ENCODE data around the gene HOXA6. TPM values are rescaled to one million over a fixed set of nuclear protein-coding genes. Genes with fewer than 3 reads are reported as not detected.

The HOXA6 gene
- polyA plus RNA-seq, 1 experiment = 0.77 TPM

GRCh38 chr7:27125986-27126394 is 21.6 kb downstream of the HOXA6 start:
- no peaks in the 10 kb centered on the region for H3K27me3 ChIP-seq (ENCODE audit: control insufficient read depth, insufficient read depth, low read length)
- no peak overlapping the region for H3K4me3 ChIP-seq (ENCODE audit: low read depth, low read length)
- TF ChIP-seq CTCF (IDR thresholded peaks at IDR 0.05; ENCODE audit: insufficient read depth, low read depth, low read length) = no peak
- DNase-seq (ENCODE audit: low read depth) = no peak
- H3K36me3 ChIP-seq (ENCODE audit: control insufficient read depth, insufficient read depth, low read length) = no peaks in the 10 kb centered on the region
- POLR2A ChIA-PET = no interaction called here
- CTCF ChIA-PET = interaction anchor here (1.4 kb wide), 1 partner anchor 11 kb away, joined by 5 read pairs; no protein-coding TSS in a partner anchor

DNA sequence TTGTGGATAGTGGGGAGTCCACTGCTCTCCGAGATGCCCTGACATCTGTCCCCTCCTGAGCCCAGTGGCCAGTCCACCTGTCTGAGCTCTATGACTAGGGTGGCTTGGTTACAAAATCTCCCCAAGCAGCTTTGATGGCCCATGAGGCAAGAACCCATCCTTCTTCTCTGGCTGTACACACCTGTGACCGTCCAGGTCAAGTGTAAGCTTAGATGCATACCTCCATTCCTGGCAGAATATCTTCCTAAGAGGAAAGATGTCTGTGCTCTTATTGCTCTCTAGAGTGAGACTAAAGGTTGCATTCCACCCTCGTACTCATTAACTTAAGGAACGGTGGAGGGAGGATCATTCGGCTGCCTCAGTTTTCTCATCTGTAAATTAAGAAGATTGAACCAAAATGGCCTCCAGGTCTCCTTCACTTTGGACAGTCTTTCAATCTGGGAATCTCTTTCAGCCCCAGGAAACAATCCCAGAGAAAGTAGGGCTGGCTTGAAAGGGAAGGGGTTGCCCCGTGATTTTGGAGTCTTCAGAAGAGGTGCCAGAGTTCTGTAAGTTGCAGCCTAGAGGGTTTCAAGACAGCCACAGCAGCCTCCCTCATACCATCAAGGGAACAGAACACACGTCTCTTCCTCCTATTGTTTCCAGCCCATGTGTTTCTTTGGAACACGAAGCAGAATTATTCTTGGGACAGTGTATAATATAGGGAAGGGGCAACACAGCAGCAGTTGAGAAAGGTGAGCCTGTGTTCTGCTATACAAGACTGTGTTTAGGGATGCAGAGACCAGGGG is 22.5 kb downstream of the HOXA6 start:
- POLR2A ChIA-PET = no interaction called here
- H3K4me3 ChIP-seq (ENCODE audit: low read depth, low read length) = no peak overlapping the region
- CTCF ChIA-PET = no interaction called here
- H3K27me3 ChIP-seq (ENCODE audit: control insufficient read depth, insufficient read depth, low read length) = no peaks in the 10 kb centered on the region
- H3K36me3 ChIP-seq (ENCODE audit: control insufficient read depth, insufficient read depth, low read length) = no peaks in the 10 kb centered on the region
- no peak for DNase-seq (ENCODE audit: low read depth)
- no peak for TF ChIP-seq CTCF (IDR thresholded peaks at IDR 0.05; ENCODE audit: insufficient read depth, low read depth, low read length)

- no peak overlapping the region for H3K4me3 ChIP-seq (ENCODE audit: low read depth, low read length)
- H3K36me3 ChIP-seq (ENCODE audit: control insufficient read depth, insufficient read depth, low read length) = no peaks in the 10 kb centered on the region
- ChIA-PET CTCF (interaction anchor here (1.3 kb wide), 1 partner anchor 8 kb away, joined by 3 read pairs; no protein-coding TSS in a partner anchor), POLR2A (no interaction called here)
- H3K27me3 ChIP-seq (ENCODE audit: control insufficient read depth, insufficient read depth, low read length) = no peaks in the 10 kb centered on the region
- no peak for DNase-seq (ENCODE audit: low read depth)
- no peak for TF ChIP-seq CTCF (IDR thresholded peaks at IDR 0.05; ENCODE audit: insufficient read depth, low read depth, low read length)
These were observed 23.3 kb downstream of the HOXA6 start for GRCh38 chr7:27124096-27124901.

DNA sequence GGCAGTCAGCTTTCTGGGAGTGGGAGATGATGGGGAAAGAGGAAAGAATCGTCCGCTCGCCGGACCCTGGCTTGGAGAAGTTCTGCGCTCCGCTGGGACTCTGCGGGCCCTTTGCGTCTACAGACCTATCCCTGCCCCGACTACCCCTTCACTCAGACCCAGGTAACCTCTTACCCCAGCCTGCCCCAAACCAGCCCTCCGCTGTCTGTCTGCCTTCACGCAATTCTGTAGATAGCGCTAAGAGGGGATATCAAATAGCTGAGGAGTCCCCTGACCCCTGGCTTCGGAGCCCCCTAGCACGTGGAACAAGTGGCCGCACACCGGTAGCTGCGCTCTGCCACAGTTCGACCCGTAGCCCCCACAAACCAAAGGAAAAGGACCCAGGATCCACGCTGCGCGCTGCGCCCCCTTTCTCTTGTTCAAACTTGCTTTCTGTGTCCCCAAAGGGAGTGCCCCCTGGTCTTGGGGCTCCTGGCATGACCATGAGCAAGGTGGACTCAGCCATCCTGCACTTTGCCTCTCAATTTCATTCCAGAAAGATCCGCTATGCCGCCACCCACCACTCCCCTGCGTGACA is 24.0 kb downstream of the HOXA6 start:
- no peak for TF ChIP-seq CTCF (IDR thresholded peaks at IDR 0.05; ENCODE audit: insufficient read depth, low read depth, low read length)
- POLR2A ChIA-PET = no interaction called here
- CTCF ChIA-PET = interaction anchor here (1.3 kb wide), 1 partner anchor 8 kb away, joined by 3 read pairs; no protein-coding TSS in a partner anchor
- Histone ChIP-seq H3K36me3 (ENCODE audit: control insufficient read depth, insufficient read depth, low read length) (no peaks in the 10 kb centered on the region), H3K27me3 (ENCODE audit: control insufficient read depth, insufficient read depth, low read length) (no peaks in the 10 kb centered on the region), H3K4me3 (ENCODE audit: low read depth, low read length) (no peak overlapping the region)
- DNase-seq (ENCODE audit: low read depth) = no peak

- ChIA-PET POLR2A (no interaction called here), CTCF (interaction anchor here (1.3 kb wide), 1 partner anchor 9 kb away, joined by 3 read pairs; no protein-coding TSS in a partner anchor)
- no peaks in the 10 kb centered on the region; the same call in 1 of the 2 replicates for H3K27me3 ChIP-seq (ENCODE audit: control insufficient read depth, insufficient read depth, low read length)
- no peak for TF ChIP-seq CTCF (IDR thresholded peaks at IDR 0.05; ENCODE audit: insufficient read depth, low read depth, low read length)
- H3K4me3 ChIP-seq (ENCODE audit: low read depth, low read length) = no peak overlapping the region
- H3K36me3 ChIP-seq (ENCODE audit: control insufficient read depth, insufficient read depth, low read length) = no peaks in the 10 kb centered on the region
- DNase-seq (ENCODE audit: low read depth) = no peak
These were observed 24.5 kb downstream of the HOXA6 start for GRCh38 chr7:27123007-27123476.

Measured in BJ (cell line).